GM10248 (cell line): ENCODE data around the gene CDKN2D.
"Not testable (repeated sequence)": the region's sequence is repeated elsewhere in the genome, so short reads cannot be mapped to it uniquely, and the experiment has no call there.

Source experiments
- CTCF ChIA-PET: fragments of 300-600 bp; sonication (Branson Sonifier 250); formaldehyde crosslinking; extraction: SDS; loops from one replicate; lab custom pipeline; 2021; ENCODE audit warnings: antibody characterized with exemption; lab: Yijun Ruan, JAX
- POLR2A ChIA-PET: fragments of 350-650 bp; sonication (Branson Sonifier 250); formaldehyde crosslinking; extraction: SDS; loops from one replicate; lab custom pipeline; 2020; ENCODE audit warnings: antibody characterized with exemption; lab: Yijun Ruan, JAX
- DNase-seq: peaks from one replicate; pipeline ENCODE4 v3.0.0; 2012; ENCODE audit errors: extremely low spot score
- TF ChIP-seq, protein P1 (sequence below): IDR thresholded peaks from 2 replicates; pipeline ENCODE4 v1.5.1; 2012; ENCODE audit warnings: mild to moderate bottlenecking, low read depth; ENCODE audit errors: extremely low read depth, missing control alignments, control extremely low read depth

CDKN2D gene

GRCh38 chr19:10538204-10538983 lies 30.4 kb downstream of the CDKN2D start:
- TF ChIP-seq, protein P1, sequence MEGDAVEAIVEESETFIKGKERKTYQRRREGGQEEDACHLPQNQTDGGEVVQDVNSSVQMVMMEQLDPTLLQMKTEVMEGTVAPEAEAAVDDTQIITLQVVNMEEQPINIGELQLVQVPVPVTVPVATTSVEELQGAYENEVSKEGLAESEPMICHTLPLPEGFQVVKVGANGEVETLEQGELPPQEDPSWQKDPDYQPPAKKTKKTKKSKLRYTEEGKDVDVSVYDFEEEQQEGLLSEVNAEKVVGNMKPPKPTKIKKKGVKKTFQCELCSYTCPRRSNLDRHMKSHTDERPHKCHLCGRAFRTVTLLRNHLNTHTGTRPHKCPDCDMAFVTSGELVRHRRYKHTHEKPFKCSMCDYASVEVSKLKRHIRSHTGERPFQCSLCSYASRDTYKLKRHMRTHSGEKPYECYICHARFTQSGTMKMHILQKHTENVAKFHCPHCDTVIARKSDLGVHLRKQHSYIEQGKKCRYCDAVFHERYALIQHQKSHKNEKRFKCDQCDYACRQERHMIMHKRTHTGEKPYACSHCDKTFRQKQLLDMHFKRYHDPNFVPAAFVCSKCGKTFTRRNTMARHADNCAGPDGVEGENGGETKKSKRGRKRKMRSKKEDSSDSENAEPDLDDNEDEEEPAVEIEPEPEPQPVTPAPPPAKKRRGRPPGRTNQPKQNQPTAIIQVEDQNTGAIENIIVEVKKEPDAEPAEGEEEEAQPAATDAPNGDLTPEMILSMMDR: no peak
- ChIA-PET POLR2A (no interaction called here), CTCF (interaction anchor here (0.8 to 1.3 kb wide), 4 partner anchors 14 to 35 kb away, joined by 3 to 4 read pairs (median 3); no protein-coding TSS in a partner anchor)
- DNase-seq: no peak

- POLR2A ChIA-PET: no interaction called here
- CTCF ChIA-PET: interaction anchor here (0.8 to 0.9 kb wide), 2 partner anchors 32 to 36 kb away, joined by 3 to 4 read pairs; no protein-coding TSS in a partner anchor
- TF ChIP-seq, protein P1: no peak
- no peak for DNase-seq
Observed at GRCh38 chr19:10537668-10538067, 31.1 kb downstream of the CDKN2D start.

- CTCF ChIA-PET: interaction anchor here (0.8 to 2.0 kb wide), 7 partner anchors 30 to 164 kb away, joined by 3 to 8 read pairs (median 4); no protein-coding TSS in a partner anchor
- no peak for DNase-seq
- POLR2A ChIA-PET: interaction anchor here (0.7 kb wide), 1 partner anchor 42 kb away, joined by 4 read pairs; no protein-coding TSS in a partner anchor
- TF ChIP-seq, protein P1: no peak
Observed at GRCh38 chr19:10535613-10536012, 33.2 kb downstream of the CDKN2D start.

- TF ChIP-seq, protein P1: no peak
- ChIA-PET POLR2A (no interaction called here), CTCF (interaction anchor here (0.8 to 2.0 kb wide), 6 partner anchors 8 to 111 kb away, joined by 3 to 8 read pairs (median 4); partner anchors contain the start of gene ATG4D)
- no peak for DNase-seq
Observed at GRCh38 chr19:10533646-10534386, 35.0 kb downstream of the CDKN2D start.

- TF ChIP-seq, protein P1: no peak
- POLR2A ChIA-PET: no interaction called here
- no peak for DNase-seq
- CTCF ChIA-PET: interaction anchor here (1.3 to 1.8 kb wide), 2 partner anchors 9 to 10 kb away, joined by 5 to 6 read pairs; no protein-coding TSS in a partner anchor
Observed at GRCh38 chr19:10532457-10532856, 36.3 kb downstream of the CDKN2D start.

- POLR2A ChIA-PET, DNase-seq: not testable (repeated sequence)
- CTCF ChIA-PET: interaction anchor here (1.0 to 1.1 kb wide), 2 partner anchors 14 to 17 kb away, joined by 3 read pairs; no protein-coding TSS in a partner anchor
Observed at GRCh38 chr19:10526887-10527286, 41.9 kb downstream of the CDKN2D start.

DNA sequence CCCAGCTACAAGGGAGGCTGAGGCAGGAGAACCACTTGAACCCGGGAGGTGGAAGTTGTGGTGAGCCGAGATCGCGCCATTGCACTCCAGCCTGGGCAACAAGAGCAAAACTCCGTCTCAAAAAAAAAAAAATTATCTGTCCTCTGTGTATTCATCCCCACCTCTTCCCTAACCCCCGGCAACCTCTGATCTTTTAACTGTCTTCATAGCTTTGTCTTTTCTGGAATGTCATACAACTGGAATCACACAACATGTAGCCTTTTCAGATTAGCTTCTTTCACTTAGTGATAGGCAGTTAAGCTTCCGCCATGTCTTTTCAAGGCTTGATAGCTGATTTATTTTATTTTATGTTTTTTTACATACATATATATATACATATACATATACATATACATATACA lies 43.1 kb downstream of the CDKN2D start:
- TF ChIP-seq, protein P1: no peak
- ChIA-PET CTCF (interaction anchor here (1.0 to 1.3 kb wide), 2 partner anchors 15 to 46 kb away, joined by 4 read pairs; no protein-coding TSS in a partner anchor), POLR2A (no interaction called here)
- DNase-seq: no peak
